Calu3 (cell line): Measurements from ENCODE around the gene TMEM40. TPM values are rescaled to one million over a fixed set of nuclear protein-coding genes. Genes with fewer than 3 reads are reported as not detected.

Experiments used
- BruUV-seq: library from RNA; stranded (reverse); fragments of 400-500 nt; replicated peaks from 2 replicates; lab custom pipeline; 2021; lab: Mats Ljungman, UMichigan
- CTCF ChIA-PET: fragments of 300-600 bp; sonication (Branson Sonifier 250); formaldehyde crosslinking; loops from one replicate; lab custom pipeline; 2022; ENCODE audit warnings: antibody characterized with exemption; lab: Charles Lee
- DNase-seq: peaks from one replicate; pipeline ENCODE4 v3.0.0; 2022
- H3K27ac Mint-ChIP-seq: one replicate; pipeline ENCODE4 v1.8.0; 2022; ENCODE audit warnings: mixed read lengths; ENCODE audit not compliant: unreplicated experiment
- H3K27me3 Mint-ChIP-seq: one replicate; pipeline ENCODE4 v1.8.0; 2022; ENCODE audit warnings: mixed read lengths; ENCODE audit not compliant: unreplicated experiment
- H3K36me3 Mint-ChIP-seq: one replicate; pipeline ENCODE4 v1.8.0; 2022; ENCODE audit warnings: mild to moderate bottlenecking, moderate library complexity, mixed read lengths; ENCODE audit not compliant: insufficient read depth, unreplicated experiment
- H3K4me1 Mint-ChIP-seq: one replicate; pipeline ENCODE4 v1.8.0; 2022; ENCODE audit warnings: mild to moderate bottlenecking, low read depth, mixed read lengths; ENCODE audit not compliant: unreplicated experiment
- H3K4me3 Mint-ChIP-seq: one replicate; pipeline ENCODE4 v1.8.0; 2022; ENCODE audit warnings: mild to moderate bottlenecking, low read depth, moderate library complexity, mixed read lengths; ENCODE audit not compliant: unreplicated experiment
- H3K9me3 Mint-ChIP-seq: one replicate; pipeline ENCODE4 v1.8.0; 2022; ENCODE audit warnings: low read depth, mixed read lengths; ENCODE audit not compliant: unreplicated experiment
- CTCF ChIP-seq: fragments of 200-600 bp; IDR thresholded peaks from one replicate; pipeline ENCODE4 v1.8.0; 2022; ENCODE audit warnings: antibody characterized with exemption; ENCODE audit not compliant: unreplicated experiment
- intact Hi-C: fragments of 100-400 bp; cut with micrococcal nuclease; formaldehyde crosslinking; loops from one replicate; pipeline ENCODE4 v1.10.0; 2022; ENCODE audit not compliant: unreplicated experiment
- total RNA-seq: library from RNA; stranded (reverse); gene quantifications from 2 replicates; pipeline ENCODE4 v1.2.3, GENCODE V29; 2022

The TMEM40 gene
- total RNA-seq, 1 experiment from 2014 or later = 0.42 TPM

GRCh38 chr3:12737833-12738232 is 21.2 kb downstream of the TMEM40 start:
- H3K27me3 Mint-ChIP-seq = no peaks in the 10 kb centered on the region
- no peak for DNase-seq
- no TSS peak for BruUV-seq
- no peak overlapping the region for H3K4me3 Mint-ChIP-seq
- H3K36me3 Mint-ChIP-seq = no peaks in the 10 kb centered on the region
- no peaks in the 10 kb centered on the region for H3K4me1 Mint-ChIP-seq
- no peak overlapping the region for H3K27ac Mint-ChIP-seq
- CTCF ChIA-PET = no interaction called here
- no peaks in the 10 kb centered on the region for H3K9me3 Mint-ChIP-seq
- intact Hi-C loops = no loop called here
- no peak for TF ChIP-seq CTCF

GRCh38 chr3:12737319-12737718 is 21.7 kb downstream of the TMEM40 start:
- CTCF ChIA-PET = no interaction called here
- H3K9me3 Mint-ChIP-seq = no peaks in the 10 kb centered on the region

GRCh38 chr3:12734960-12735359 is 24.1 kb downstream of the TMEM40 start:
- no peaks in the 10 kb centered on the region for H3K9me3 Mint-ChIP-seq
- H3K27ac Mint-ChIP-seq = no peak overlapping the region
- CTCF ChIA-PET = no interaction called here
- no peaks in the 10 kb centered on the region for H3K36me3 Mint-ChIP-seq
- BruUV-seq = no TSS peak
- H3K27me3 Mint-ChIP-seq = no peaks in the 10 kb centered on the region
- intact Hi-C loops = no loop called here
- no peaks in the 10 kb centered on the region for H3K4me1 Mint-ChIP-seq
- no peak for DNase-seq
- H3K4me3 Mint-ChIP-seq = no peak overlapping the region
- TF ChIP-seq CTCF = no peak

More at GRCh38 chr3:12737319-12737718, 21.7 kb downstream of the TMEM40 start:
- no peaks in the 10 kb centered on the region for H3K36me3 Mint-ChIP-seq
- H3K27me3 Mint-ChIP-seq = no peaks in the 10 kb centered on the region
- no peak overlapping the region for H3K4me3 Mint-ChIP-seq
- DNase-seq = no peak
- no peaks in the 10 kb centered on the region for H3K4me1 Mint-ChIP-seq
- TF ChIP-seq CTCF = no peak
- H3K27ac Mint-ChIP-seq = no peak overlapping the region
- no TSS peak for BruUV-seq
- intact Hi-C loops = no loop called here

DNA sequence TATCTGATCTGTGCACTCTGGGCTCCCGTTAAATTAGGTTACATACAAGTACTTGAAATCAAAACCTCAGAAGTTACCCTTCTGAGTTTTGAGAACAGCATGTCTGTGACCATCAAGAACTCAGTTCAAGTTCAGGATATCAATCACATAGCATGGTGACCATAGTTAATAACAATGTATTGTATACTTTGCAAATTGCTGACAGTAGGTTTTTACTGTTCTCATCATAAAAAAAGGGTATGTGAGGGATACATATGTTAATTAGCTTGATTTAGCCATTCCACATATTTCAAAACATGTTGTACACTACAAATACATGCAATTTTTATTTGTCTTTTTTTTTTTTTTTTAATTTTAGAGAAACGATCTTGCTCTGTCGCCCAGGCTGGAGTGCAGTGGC is 25.5 kb downstream of the TMEM40 start:
- no peaks in the 10 kb centered on the region for H3K4me1 Mint-ChIP-seq
- no peaks in the 10 kb centered on the region for H3K36me3 Mint-ChIP-seq
- H3K27me3 Mint-ChIP-seq = no peaks in the 10 kb centered on the region
- intact Hi-C loops = no loop called here
- DNase-seq = no peak
- CTCF ChIA-PET = interaction anchor here (0.7 kb wide), 1 partner anchor 42 kb away, joined by 5 read pairs; no protein-coding TSS in a partner anchor
- no peak for TF ChIP-seq CTCF
- BruUV-seq = no TSS peak
- no peak overlapping the region for H3K27ac Mint-ChIP-seq
- H3K9me3 Mint-ChIP-seq = no peaks in the 10 kb centered on the region
- H3K4me3 Mint-ChIP-seq = no peak overlapping the region
